Stimulated activated CD8-positive, alpha-beta memory T cell treated with anti-CD3 and anti-CD28 coated beads, Interleukin-15, amount 100 ng/mL, for 24 hours (primary cell): Measurements from ENCODE around the gene RNF187.

Experiments used
- DNase-seq: peaks from one replicate; pipeline ENCODE4 v3.0.0-alpha.2; 2020; ENCODE audit warnings: low read depth

RNF187 gene

GRCh38 chr1:228544921-228545591 lies 57.9 kb downstream of the RNF187 start:
- DNase-seq: no peak
